ENCODE measurements around the gene TRIP6.
"Not testable (repeated sequence)": the region's sequence is repeated elsewhere in the genome, so short reads cannot be mapped to it uniquely, and the experiment has no call there.

TRIP6 gene

GRCh38 chr7:100891568-100892247 lies 24.5 kb downstream of the TRIP6 start:
- no peak for DNase-seq (ENCODE audit: low spot score)

- DNase-seq (ENCODE audit: low spot score), result no peak
These were observed 25.5 kb downstream of the TRIP6 start for GRCh38 chr7:100892364-100893317.

- no peak for DNase-seq (ENCODE audit: low spot score)
These were observed 26.2 kb downstream of the TRIP6 start for GRCh38 chr7:100893318-100893895.

GRCh38 chr7:100893910-100894721 lies 26.9 kb downstream of the TRIP6 start:
- DNase-seq (ENCODE audit: low spot score), result peak; percentile 70

GRCh38 chr7:100894860-100895700 lies 27.9 kb downstream of the TRIP6 start:
- peak; percentile 92 for DNase-seq (ENCODE audit: low spot score)

- no peak for DNase-seq (ENCODE audit: low spot score)
These were observed 28.4 kb downstream of the TRIP6 start, which contains the start of gene ACHE for GRCh38 chr7:100895701-100895955. Gene ACHE (minus strand): TSS chr7:100895888. CDS start chr7:100894232, 1,656 bp downstream.

GRCh38 chr7:100895956-100896731 lies 29.0 kb downstream of the TRIP6 start:
- peak; percentile 82 for DNase-seq (ENCODE audit: low spot score)

- DNase-seq (ENCODE audit: low spot score), result peak; percentile 75
These were observed 29.8 kb downstream of the TRIP6 start for GRCh38 chr7:100896732-100897608.

GRCh38 chr7:100897772-100898454 lies 30.7 kb downstream of the TRIP6 start:
- DNase-seq (ENCODE audit: low spot score), result no peak

- DNase-seq (ENCODE audit: low spot score), result no peak
These were observed 32.2 kb downstream of the TRIP6 start for GRCh38 chr7:100899432-100899831.

- DNase-seq (ENCODE audit: low spot score), result no peak
These were observed 33.8 kb downstream of the TRIP6 start for GRCh38 chr7:100900978-100901377.

- no peak for DNase-seq (ENCODE audit: low spot score)
These were observed 34.7 kb downstream of the TRIP6 start for GRCh38 chr7:100901921-100902332.

GRCh38 chr7:100902638-100903037 lies 35.5 kb downstream of the TRIP6 start:
- DNase-seq (ENCODE audit: low spot score), result no peak

GRCh38 chr7:100908512-100908911 lies 41.3 kb downstream of the TRIP6 start:
- DNase-seq (ENCODE audit: low spot score), result no peak

- not testable (repeated sequence) for DNase-seq (ENCODE audit: low spot score)
These were observed 43.3 kb downstream of the TRIP6 start for GRCh38 chr7:100910443-100910842.

- DNase-seq (ENCODE audit: low spot score), result no peak
These were observed 44.3 kb downstream of the TRIP6 start for GRCh38 chr7:100911484-100911883.

GRCh38 chr7:100914208-100914878 lies 47.2 kb downstream of the TRIP6 start:
- no peak for DNase-seq (ENCODE audit: low spot score)

GRCh38 chr7:100914879-100915447 lies 47.8 kb downstream of the TRIP6 start:
- DNase-seq (ENCODE audit: low spot score), result no peak

Data from ecto neural progenitor cell (in vitro differentiated cells).